ENCODE measurements around the gene SPINT2. TPM values are rescaled to one million over a fixed set of nuclear protein-coding genes. Genes with fewer than 3 reads are reported as not detected.

Gene SPINT2
- total RNA-seq, 4 donors from 2014 or later = 4.7 to 46.7 (median 12.8) TPM

- TF ChIP-seq CTCF (IDR thresholded peaks at IDR 0.05; ENCODE audit: low read depth) = no peak
These were observed 17.2 kb upstream of the SPINT2 start for GRCh38 chr19:38247126-38247525.

- TF ChIP-seq CTCF (IDR thresholded peaks at IDR 0.05; ENCODE audit: low read depth) = no peak
These were observed 16.6 kb upstream of the SPINT2 start for GRCh38 chr19:38247734-38248268.

- no peak for TF ChIP-seq CTCF (IDR thresholded peaks at IDR 0.05; ENCODE audit: low read depth)
These were observed 16.0 kb upstream of the SPINT2 start for GRCh38 chr19:38248421-38248820.

- no peak for TF ChIP-seq CTCF (IDR thresholded peaks at IDR 0.05; ENCODE audit: low read depth)
These were observed 13.9 kb upstream of the SPINT2 start for GRCh38 chr19:38250428-38250820.

GRCh38 chr19:38250821-38251563 is 13.4 kb upstream of the SPINT2 start:
- TF ChIP-seq CTCF (IDR thresholded peaks at IDR 0.05; ENCODE audit: low read depth) = no peak

GRCh38 chr19:38251564-38252051 is 12.8 kb upstream of the SPINT2 start:
- TF ChIP-seq CTCF (IDR thresholded peaks at IDR 0.05; ENCODE audit: low read depth) = no peak

- no peak for TF ChIP-seq CTCF (IDR thresholded peaks at IDR 0.05; ENCODE audit: low read depth)
These were observed 12.0 kb upstream of the SPINT2 start for GRCh38 chr19:38252385-38252784.
